Effector CD8-positive, alpha-beta T cell (primary cell): Measurements from ENCODE around the gene DUSP15.

ENCODE experiments used
- DNase-seq: peaks from one replicate; lab custom pipeline; 2025; lab: John Stamatoyannopoulos, UW

DUSP15 gene

GRCh38 chr20:31894980-31895675 is 24.8 kb upstream of the DUSP15 start:
- no peak for DNase-seq

GRCh38 chr20:31890646-31891045 is 20.3 kb upstream of the DUSP15 start:
- no peak for DNase-seq

- no peak for DNase-seq
Measured at GRCh38 chr20:31883829-31884228, 13.5 kb upstream of the DUSP15 start.

DNA sequence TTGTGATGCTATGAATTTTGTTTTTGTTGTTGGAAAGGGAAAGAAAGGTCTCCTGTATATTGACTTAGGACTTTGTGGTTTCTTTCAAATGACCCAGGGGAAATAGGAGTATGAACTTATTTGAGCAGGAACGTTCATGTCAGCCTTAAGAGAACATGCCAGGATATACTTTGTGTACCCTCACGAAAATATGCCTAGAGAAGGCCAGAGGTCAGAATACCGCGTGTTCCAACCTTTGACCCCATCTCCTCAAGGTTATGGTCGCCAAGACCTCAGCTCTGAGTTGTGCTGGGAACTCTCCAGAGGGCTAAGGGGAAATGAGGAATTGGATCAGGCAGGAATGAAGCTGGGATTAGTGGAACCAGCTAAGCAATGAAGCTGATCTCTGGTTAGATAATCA is 11.6 kb upstream of the DUSP15 start:
- DNase-seq = no peak

GRCh38 chr20:31879143-31879987 is 9.0 kb upstream of the DUSP15 start:
- peak; percentile 64 for DNase-seq

GRCh38 chr20:31877684-31878083 is 7.4 kb upstream of the DUSP15 start:
- DNase-seq = no peak

DNA sequence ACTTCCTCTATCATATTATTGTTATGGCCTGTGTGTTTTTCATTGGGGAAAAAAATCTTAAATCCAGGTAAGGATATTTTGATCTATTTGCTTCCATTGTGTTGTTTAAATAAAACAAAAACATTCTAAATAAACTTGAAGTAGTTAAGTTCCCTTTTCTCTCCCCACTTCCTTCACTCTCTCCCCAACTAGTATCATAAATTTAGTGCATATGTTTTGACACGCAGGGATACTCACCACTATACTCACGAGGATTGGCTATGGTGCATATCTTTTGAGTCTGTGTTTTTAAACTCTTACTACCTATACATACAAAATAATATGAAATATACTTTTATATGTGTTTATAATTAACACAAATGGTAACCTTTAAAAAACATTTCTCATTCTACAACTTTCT is 5.3 kb upstream of the DUSP15 start:
- DNase-seq = no peak

DNA sequence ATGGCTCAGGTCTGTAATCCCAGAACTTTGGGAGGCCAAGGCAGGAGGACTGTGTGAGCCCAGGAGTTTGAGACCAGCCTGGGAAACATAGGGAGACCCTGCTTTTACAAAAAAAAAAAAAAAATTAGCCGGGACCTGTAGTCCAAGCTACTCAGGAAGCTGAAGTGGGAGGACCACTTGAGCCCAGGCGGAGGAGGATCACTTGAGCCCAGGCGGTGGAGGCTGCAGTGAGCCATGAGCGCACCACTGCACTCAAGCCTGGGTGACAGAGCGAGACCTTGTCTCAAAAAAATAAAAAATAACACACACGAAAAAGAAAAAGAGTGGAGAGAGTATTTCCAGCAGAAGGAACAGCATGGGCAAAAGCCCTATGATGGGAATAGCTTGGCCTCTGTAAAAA is 2.1 kb upstream of the DUSP15 start:
- DNase-seq = no peak

DNA sequence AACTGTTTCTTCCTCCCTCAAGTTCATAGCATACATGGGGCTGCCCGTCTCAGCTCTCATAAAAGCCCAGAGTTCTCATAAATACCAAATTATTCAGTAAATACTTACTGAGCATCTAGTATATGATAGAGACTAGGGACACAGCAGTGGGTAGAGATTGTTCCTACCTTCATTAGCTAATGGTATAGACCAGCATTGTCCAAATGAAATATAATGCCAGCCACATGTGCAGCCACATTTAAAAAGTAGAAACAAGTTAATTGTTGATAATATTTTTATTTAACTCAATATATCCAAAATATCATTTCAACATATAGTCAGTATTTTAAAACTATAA is 1.3 kb upstream of the DUSP15 start:
- DNase-seq = no peak

DNA sequence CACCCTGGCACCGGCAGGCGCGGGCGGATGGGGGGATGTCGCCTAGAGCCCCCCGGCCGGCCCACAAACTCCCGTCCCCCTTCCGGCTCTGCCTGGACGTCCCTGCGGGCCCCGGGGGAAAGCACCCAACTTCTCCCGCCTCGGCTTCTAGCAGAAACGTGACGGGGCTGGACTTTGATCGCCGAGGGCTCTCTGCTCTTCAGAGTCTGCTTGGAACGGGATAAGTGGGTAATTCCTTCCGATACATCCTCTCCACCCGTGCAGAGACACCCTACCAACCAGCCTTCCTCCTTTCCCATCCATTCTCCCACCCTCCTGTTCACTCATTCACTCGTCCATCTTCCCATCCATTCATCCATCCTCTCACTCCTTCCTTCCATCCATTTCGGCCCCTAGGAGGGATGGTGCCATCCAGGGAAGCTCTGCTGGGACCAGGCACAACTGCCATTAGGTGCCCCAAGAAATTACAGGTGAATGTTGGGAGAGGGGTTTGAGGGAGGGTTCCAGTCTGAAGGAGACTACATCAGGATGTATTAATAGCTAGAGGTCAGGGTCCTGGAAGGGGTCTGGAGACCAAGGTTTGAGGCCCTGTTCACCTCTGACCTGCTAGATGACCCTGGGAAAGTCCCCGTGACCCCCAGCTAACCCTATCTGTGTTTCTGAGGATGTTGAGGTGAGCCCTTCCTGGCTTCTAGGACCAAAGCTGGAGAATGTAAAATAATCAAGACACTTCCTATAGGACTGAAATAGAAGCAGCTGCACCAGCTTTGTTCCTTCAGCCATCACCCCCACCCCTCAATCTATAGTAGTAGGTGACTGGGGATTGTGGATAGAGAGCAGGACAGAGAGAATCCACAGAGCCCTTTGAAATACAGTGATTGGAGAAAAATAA is 645 bp upstream of the DUSP15 start:
- DNase-seq = no peak

- no peak for DNase-seq
Measured at GRCh38 chr20:31869673-31869941, 720 bp downstream of the DUSP15 start.

GRCh38 chr20:31868853-31869672 is 1.3 kb downstream of the DUSP15 start:
- no peak for DNase-seq

- DNase-seq = no peak
Measured at GRCh38 chr20:31866221-31866620, 4.1 kb downstream of the DUSP15 start.

- DNase-seq = no peak
Measured at GRCh38 chr20:31864521-31865400, 5.6 kb downstream of the DUSP15 start.

GRCh38 chr20:31863296-31864085 is 6.8 kb downstream of the DUSP15 start:
- DNase-seq = no peak

GRCh38 chr20:31862506-31862905 is 7.8 kb downstream of the DUSP15 start:
- no peak for DNase-seq

- DNase-seq = no peak
Measured at GRCh38 chr20:31862157-31862470, 8.2 kb downstream of the DUSP15 start.

- peak; percentile 50 for DNase-seq
Measured at GRCh38 chr20:31861385-31862156, 8.8 kb downstream of the DUSP15 start.

- DNase-seq = no peak
Measured at GRCh38 chr20:31861135-31861384, 9.3 kb downstream of the DUSP15 start.
